Muscle layer of duodenum (tissue), 2 donors: ENCODE results near the gene SAXO2.
"Not testable (repeated sequence)": the region's sequence is repeated elsewhere in the genome, so short reads cannot be mapped to it uniquely, and the experiment has no call there.

Experiments
- H3K27ac ChIP-seq: one replicate; pipeline ENCODE4 v1.7.0; 2013; ENCODE audit warnings: mild to moderate bottlenecking, low read length
- H3K27me3 ChIP-seq: one replicate; pipeline ENCODE4 v1.7.0; 2013; ENCODE audit warnings: low read depth, mild to moderate bottlenecking, control low read depth, low read length
- H3K36me3 ChIP-seq, 2 donors: one replicate each; pipeline ENCODE4 v1.7.0; 2013; ENCODE audit warnings: low read length in 2 of 2, control low read depth in 1 of 2, mild to moderate bottlenecking in 1 of 2; ENCODE audit not compliant: insufficient read depth in 2 of 2, control insufficient read depth in 1 of 2
- H3K4me1 ChIP-seq, 2 donors: one replicate each; pipeline ENCODE4 v1.7.0; 2013; ENCODE audit warnings: low read length in 2 of 2, mild to moderate bottlenecking in 2 of 2, control low read depth in 1 of 2, moderate library complexity in 1 of 2; ENCODE audit not compliant: insufficient read depth in 2 of 2, control insufficient read depth in 1 of 2
- H3K4me3 ChIP-seq, 2 donors: one replicate each; pipeline ENCODE4 v1.7.0; 2013; ENCODE audit warnings: low read length in 2 of 2, low read depth in 1 of 2, mild to moderate bottlenecking in 1 of 2
- H3K9me3 ChIP-seq, 2 donors: one replicate each; pipeline ENCODE4 v1.7.0; 2013; ENCODE audit warnings: low read length in 2 of 2, control low read depth in 1 of 2, mild to moderate bottlenecking in 1 of 2; ENCODE audit not compliant: control insufficient read depth in 1 of 2
- donor health status: healthy.

Gene SAXO2

DNA sequence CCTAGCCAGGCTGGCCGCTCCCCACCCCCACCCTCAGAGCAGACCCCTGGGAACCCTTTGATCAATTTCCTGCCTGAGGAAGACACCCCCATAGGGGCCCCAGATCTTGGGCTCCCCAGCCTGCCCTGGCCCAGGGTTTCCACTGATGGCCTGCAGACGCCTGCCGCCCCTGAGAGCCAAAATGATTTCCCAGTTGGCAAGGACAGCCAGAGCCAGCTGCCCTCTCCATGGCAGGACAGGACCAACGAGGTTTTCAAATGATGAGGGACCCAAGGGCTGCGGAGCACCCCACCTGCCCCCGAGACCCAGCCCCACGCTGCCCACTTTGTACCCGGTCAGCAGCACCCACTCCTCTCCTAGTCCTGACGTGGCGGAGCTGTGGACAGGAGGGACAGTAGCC lies 64.8 kb downstream of the SAXO2 start:
- not testable (repeated sequence) for H3K4me1 ChIP-seq, H3K4me3 ChIP-seq, H3K27me3 ChIP-seq, H3K36me3 ChIP-seq, H3K9me3 ChIP-seq, H3K27ac ChIP-seq

DNA sequence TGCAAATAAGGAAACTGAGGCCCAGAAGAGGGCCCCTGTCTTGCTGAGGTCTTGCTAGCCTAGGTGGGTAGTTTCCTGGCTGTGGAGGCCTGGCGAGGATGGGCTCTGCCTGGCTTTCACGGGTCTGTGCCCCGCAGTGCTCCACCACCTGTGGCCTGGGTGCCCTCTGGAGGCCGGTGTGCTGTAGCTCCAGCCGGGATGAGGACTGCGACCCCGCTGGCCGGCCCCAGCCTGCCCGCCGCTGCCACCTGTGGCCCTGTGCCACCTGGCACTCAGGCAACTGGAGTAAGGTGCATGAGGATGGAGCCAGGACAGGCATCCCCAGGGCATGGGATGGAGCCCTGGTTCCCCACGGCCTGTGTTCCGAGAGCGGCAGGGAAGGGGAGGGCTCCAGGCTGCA lies 66.4 kb downstream of the SAXO2 start:
- not testable (repeated sequence) for H3K27ac ChIP-seq, H3K4me3 ChIP-seq, H3K36me3 ChIP-seq, H3K4me1 ChIP-seq, H3K27me3 ChIP-seq, H3K9me3 ChIP-seq

DNA sequence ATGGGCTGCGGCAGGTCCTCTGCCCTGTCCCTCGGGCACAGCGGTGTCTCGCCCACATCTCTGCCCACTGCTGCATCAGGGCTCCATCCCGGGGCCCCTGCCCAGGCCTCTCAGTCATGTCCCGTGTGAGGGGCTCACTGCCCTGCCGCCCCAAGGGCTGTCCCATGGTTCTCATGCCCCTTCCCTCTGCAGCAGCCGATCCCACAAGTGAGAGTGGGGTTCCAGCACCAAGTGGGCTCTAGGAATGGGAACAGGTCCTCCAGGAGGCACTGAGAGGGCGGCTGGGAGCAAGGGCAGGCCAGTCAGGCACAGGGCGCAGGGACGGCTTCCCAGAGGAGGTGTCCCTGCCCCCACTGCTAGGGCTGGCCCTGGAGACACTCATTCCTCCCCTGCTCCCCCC lies 68.3 kb downstream of the SAXO2 start:
- H3K4me3 ChIP-seq, H3K27ac ChIP-seq: not testable (repeated sequence)

DNA sequence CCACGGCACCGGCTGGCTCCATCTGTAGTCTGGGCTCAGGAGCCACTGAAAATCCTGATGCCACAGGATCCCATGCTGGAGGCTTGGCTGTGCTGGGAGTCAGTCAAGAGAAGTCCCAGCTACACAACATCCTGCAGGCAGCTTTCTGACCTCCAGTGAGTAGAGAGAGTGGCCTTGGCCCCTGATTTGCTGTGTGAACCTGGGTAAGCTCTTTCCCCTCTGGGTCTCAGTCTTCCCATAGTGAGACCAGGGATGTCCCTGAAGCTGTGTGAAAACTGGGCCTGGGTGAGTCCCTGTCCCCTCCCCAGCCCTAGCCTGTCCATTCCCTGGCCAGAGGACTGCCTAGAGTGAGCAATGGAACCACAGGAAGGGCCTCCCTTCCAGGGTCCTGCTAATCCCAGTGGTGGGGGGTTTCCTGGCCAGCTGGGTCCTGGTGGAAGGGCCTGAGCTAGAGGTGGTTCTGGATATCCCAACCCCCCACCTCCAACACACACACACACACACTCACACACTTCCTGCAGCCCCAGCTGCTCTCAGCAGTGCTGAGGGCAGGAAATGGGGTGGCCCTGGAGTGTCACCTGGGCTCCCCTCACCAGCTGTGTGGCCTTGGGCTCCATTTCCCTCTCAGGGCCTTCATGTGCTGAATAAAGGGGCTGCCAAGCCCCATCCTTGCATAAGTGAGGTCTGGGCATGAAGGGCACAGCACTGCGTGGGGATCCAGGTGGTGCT lies 69.1 kb downstream of the SAXO2 start:
- not testable (repeated sequence) for H3K27me3 ChIP-seq, H3K4me1 ChIP-seq, H3K9me3 ChIP-seq, H3K4me3 ChIP-seq, H3K27ac ChIP-seq, H3K36me3 ChIP-seq

More for the DNA sequence above, 68.3 kb downstream of the SAXO2 start:
- not testable (repeated sequence) for H3K9me3 ChIP-seq, H3K4me1 ChIP-seq, H3K27me3 ChIP-seq, H3K36me3 ChIP-seq

DNA sequence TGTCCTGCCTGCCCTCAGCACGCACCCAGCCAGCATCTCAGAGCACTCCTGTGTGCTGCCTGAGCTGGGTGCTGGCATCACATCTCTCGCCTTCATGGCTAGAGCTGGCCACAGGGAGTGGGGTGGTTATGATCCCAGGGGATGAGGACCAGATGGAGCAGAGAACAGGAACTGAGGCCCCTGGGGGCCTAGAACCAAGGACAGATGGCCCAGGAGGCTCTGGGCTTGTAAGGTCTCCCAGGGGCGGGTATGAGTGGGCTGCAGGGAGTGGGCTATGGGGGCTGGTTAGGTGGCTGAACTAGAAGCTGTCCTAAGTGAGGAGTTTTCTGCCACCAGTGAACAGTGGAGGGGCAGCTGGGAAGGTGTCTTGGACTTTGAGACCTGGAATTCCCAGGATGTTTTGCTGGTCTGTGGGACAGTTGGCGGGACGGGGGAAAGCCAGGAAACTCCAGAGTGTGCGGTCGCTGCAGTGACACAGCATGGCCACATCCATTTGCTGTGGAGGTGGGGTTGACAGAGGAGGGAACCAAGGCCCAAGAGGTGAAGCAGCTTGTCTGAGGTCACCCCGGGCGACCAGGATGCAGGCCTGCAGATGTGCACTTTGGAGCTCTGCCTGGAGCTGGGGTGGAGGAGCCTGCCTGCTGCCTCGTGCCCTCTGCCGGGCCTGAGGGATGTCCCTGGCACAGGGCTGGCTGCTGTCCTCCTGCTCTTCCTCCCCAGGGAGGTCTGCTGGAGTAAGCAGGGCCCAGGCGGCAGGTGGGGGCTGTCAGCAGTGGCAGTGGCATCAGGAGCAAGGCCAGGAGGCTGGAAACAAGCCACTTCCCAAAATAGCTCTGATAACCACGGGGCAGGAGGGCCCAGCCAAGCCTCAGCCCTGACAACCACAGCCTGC lies 70.3 kb downstream of the SAXO2 start:
- not testable (repeated sequence) for H3K4me3 ChIP-seq, H3K9me3 ChIP-seq, H3K27ac ChIP-seq, H3K4me1 ChIP-seq, H3K36me3 ChIP-seq, H3K27me3 ChIP-seq

DNA sequence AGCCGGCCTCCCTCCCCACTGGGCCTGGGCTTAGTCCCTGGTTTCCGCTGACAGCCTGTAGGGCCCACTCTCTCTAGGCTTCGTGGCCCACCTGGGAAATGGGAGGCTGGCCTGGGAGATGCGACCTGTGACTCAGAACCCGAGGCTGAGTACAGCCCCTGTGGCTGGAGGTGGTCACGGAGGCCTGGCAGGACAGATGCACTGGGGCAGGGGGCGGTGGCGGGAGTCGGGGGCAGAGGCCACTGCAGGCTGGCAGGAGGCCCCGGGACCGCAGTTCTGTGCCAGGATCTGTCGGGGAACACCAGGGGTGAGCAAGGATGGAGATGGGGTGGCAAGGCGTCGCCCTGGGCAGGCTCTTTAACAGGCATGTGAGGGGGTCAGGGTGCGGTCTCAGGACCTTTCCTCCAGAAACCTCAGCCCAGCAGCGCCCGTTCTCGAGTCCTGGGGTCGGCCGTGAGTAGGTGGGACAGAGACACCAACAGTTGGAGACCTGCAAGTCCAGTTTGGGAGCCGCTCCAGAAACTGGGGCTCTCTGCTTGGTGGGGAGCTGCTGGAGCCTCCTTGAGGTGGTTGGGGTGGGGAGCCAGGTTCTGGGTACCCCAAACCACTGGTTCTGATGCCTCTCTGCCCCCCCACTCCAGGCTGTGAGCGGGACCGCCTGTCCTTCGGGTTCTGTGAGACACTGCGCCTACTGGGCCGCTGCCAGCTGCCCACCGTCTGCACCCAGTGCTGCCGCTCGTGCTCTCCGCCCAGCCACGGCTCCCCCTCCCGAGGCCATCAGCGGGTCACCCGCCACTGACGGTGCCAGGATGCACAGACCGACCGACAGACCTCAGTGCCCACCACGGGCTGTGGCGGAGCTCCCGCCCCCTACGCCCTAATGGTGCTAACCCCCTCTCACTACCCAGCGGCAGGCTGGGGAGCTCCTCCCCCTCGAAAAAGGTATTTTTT lies 71.3 kb downstream of the SAXO2 start:
- H3K27me3 ChIP-seq, H3K4me1 ChIP-seq, H3K4me3 ChIP-seq, H3K27ac ChIP-seq, H3K36me3 ChIP-seq, H3K9me3 ChIP-seq: not testable (repeated sequence)
